IPS-15b (cell line): ENCODE data around the gene FCRLB.
"Not testable (repeated sequence)": the region's sequence is repeated elsewhere in the genome, so short reads cannot be mapped to it uniquely, and the experiment has no call there.

Experiments used
- H3K27me3 ChIP-seq: one replicate; pipeline ENCODE4 v1.6.1; 2013; ENCODE audit warnings: low read length; ENCODE audit not compliant: control insufficient read depth, insufficient read depth
- H3K36me3 ChIP-seq: one replicate; pipeline ENCODE4 v1.6.1; 2013; ENCODE audit warnings: low read length; ENCODE audit not compliant: control insufficient read depth, insufficient read depth
- H3K4me1 ChIP-seq: one replicate; pipeline ENCODE4 v1.6.1; 2013; ENCODE audit warnings: mild to moderate bottlenecking, low read length; ENCODE audit not compliant: control insufficient read depth, insufficient read depth
- H3K4me3 ChIP-seq: one replicate; pipeline ENCODE4 v1.5.1; 2013; ENCODE audit warnings: low read depth, low read length
- H3K9ac ChIP-seq: one replicate; pipeline ENCODE4 v1.6.1; 2013; ENCODE audit warnings: low read depth, mild to moderate bottlenecking, low read length
- H3K9me3 ChIP-seq: one replicate; pipeline ENCODE4 v1.6.1; 2013; ENCODE audit warnings: mild to moderate bottlenecking, low read length; ENCODE audit not compliant: control insufficient read depth, insufficient read depth

Gene FCRLB

GRCh38 chr1:161766102-161766981 lies 45.0 kb downstream of the FCRLB start, which contains the start of gene ATF6:
Gene ATF6 (plus strand): TSS chr1:161766320. CDS start chr1:161766361, 41 bp downstream.
- no peaks in the 10 kb centered on the region for H3K27me3 ChIP-seq
- H3K4me1 ChIP-seq, result no peaks in the 10 kb centered on the region
- H3K9me3 ChIP-seq, result no peaks in the 10 kb centered on the region
- peak within 1 kb of the TSS; percentile 77 for H3K9ac ChIP-seq
- H3K36me3 ChIP-seq, result no peaks in the 10 kb centered on the region
- peak within 1 kb of the TSS; percentile 98 for H3K4me3 ChIP-seq

- Histone ChIP-seq H3K27me3 (no peaks in the 10 kb centered on the region), H3K9ac (no peak overlapping the region), H3K9me3 (no peaks in the 10 kb centered on the region), H3K36me3 (no peaks in the 10 kb centered on the region), H3K4me3 (no peak overlapping the region), H3K4me1 (no peaks in the 10 kb centered on the region)
Measured at GRCh38 chr1:161768461-161768860, 47.1 kb downstream of the FCRLB start.

GRCh38 chr1:161768986-161769672 lies 47.8 kb downstream of the FCRLB start:
- Histone ChIP-seq H3K4me3 (no peak overlapping the region), H3K4me1 (no peaks in the 10 kb centered on the region), H3K9me3 (no peaks in the 10 kb centered on the region), H3K27me3 (no peaks in the 10 kb centered on the region), H3K36me3 (no peaks in the 10 kb centered on the region), H3K9ac (no peak overlapping the region)

- H3K4me3 ChIP-seq, H3K9ac ChIP-seq, H3K4me1 ChIP-seq, H3K27me3 ChIP-seq, H3K36me3 ChIP-seq, H3K9me3 ChIP-seq: not testable (repeated sequence)
Measured at GRCh38 chr1:161769673-161770045, 48.3 kb downstream of the FCRLB start.

GRCh38 chr1:161770250-161770649 lies 48.9 kb downstream of the FCRLB start:
- H3K9ac ChIP-seq, result no peak overlapping the region
- no peaks in the 10 kb centered on the region for H3K9me3 ChIP-seq
- H3K4me3 ChIP-seq, result no peak overlapping the region
- no peaks in the 10 kb centered on the region for H3K27me3 ChIP-seq
- H3K36me3 ChIP-seq, result no peaks in the 10 kb centered on the region
- H3K4me1 ChIP-seq, result no peaks in the 10 kb centered on the region

- H3K4me3 ChIP-seq, result no peak overlapping the region
- no peaks in the 10 kb centered on the region for H3K9me3 ChIP-seq
- H3K27me3 ChIP-seq, result no peaks in the 10 kb centered on the region
- H3K36me3 ChIP-seq, result no peaks in the 10 kb centered on the region
- H3K4me1 ChIP-seq, result no peaks in the 10 kb centered on the region
- H3K9ac ChIP-seq, result no peak overlapping the region
Measured at GRCh38 chr1:161771161-161771560, 49.8 kb downstream of the FCRLB start.

GRCh38 chr1:161771973-161772372 lies 50.6 kb downstream of the FCRLB start:
- Histone ChIP-seq H3K9ac (no peak overlapping the region), H3K4me3 (no peak overlapping the region), H3K27me3 (no peaks in the 10 kb centered on the region), H3K36me3 (no peaks in the 10 kb centered on the region), H3K4me1 (no peaks in the 10 kb centered on the region), H3K9me3 (no peaks in the 10 kb centered on the region)

GRCh38 chr1:161772397-161772796 lies 51.1 kb downstream of the FCRLB start:
- H3K9me3 ChIP-seq, result no peaks in the 10 kb centered on the region
- no peak overlapping the region for H3K9ac ChIP-seq
- H3K27me3 ChIP-seq, result no peaks in the 10 kb centered on the region
- no peak overlapping the region for H3K4me3 ChIP-seq
- H3K36me3 ChIP-seq, result no peaks in the 10 kb centered on the region
- no peaks in the 10 kb centered on the region for H3K4me1 ChIP-seq

- H3K9ac ChIP-seq, result no peak overlapping the region
Measured at GRCh38 chr1:161773791-161774190, 52.4 kb downstream of the FCRLB start.

GRCh38 chr1:161777261-161777660 lies 55.9 kb downstream of the FCRLB start:
- no peaks in the 10 kb centered on the region for H3K4me1 ChIP-seq
- H3K4me3 ChIP-seq, result no peak overlapping the region
- no peaks in the 10 kb centered on the region for H3K36me3 ChIP-seq
- H3K27me3 ChIP-seq, result no peaks in the 10 kb centered on the region
- H3K9me3 ChIP-seq, result no peaks in the 10 kb centered on the region
- no peak overlapping the region for H3K9ac ChIP-seq

More at GRCh38 chr1:161773791-161774190, 52.4 kb downstream of the FCRLB start:
- no peaks in the 10 kb centered on the region for H3K27me3 ChIP-seq
- H3K4me3 ChIP-seq, result no peak overlapping the region
- no peaks in the 10 kb centered on the region for H3K9me3 ChIP-seq
- no peaks in the 10 kb centered on the region for H3K36me3 ChIP-seq
- H3K4me1 ChIP-seq, result no peaks in the 10 kb centered on the region
